ENCODE data around the gene CD300LB.

DNA sequence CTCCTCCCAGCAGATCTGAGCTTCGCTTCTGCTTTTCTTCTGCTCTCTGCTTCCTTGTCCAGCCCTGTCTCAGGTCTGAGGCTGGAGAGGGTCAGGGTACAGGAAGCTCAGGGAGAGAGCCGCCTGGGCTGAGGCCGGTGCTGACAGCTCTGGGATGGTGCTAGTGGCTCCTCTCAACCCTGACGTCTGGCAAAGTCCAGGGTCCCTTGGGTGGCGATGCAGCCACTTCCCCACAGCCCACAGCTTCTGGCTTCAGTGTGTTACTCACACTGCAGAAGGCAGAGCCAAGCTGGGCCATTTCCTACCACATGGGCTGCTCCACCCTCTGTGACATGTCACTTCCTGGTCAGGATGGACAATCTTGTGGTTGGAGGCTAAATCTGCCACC lies 14.6 kb upstream of the CD300LB start, which contains the start of gene CD300C:
- TF ChIP-seq, protein P1, sequence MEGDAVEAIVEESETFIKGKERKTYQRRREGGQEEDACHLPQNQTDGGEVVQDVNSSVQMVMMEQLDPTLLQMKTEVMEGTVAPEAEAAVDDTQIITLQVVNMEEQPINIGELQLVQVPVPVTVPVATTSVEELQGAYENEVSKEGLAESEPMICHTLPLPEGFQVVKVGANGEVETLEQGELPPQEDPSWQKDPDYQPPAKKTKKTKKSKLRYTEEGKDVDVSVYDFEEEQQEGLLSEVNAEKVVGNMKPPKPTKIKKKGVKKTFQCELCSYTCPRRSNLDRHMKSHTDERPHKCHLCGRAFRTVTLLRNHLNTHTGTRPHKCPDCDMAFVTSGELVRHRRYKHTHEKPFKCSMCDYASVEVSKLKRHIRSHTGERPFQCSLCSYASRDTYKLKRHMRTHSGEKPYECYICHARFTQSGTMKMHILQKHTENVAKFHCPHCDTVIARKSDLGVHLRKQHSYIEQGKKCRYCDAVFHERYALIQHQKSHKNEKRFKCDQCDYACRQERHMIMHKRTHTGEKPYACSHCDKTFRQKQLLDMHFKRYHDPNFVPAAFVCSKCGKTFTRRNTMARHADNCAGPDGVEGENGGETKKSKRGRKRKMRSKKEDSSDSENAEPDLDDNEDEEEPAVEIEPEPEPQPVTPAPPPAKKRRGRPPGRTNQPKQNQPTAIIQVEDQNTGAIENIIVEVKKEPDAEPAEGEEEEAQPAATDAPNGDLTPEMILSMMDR (IDR thresholded peaks at IDR 0.05; ENCODE audit: borderline replicate concordance, extremely low read depth, low read length, poor library complexity, severe bottlenecking) = no peak
- no peak for TF ChIP-seq EZH2 (IDR thresholded peaks at IDR 0.05; ENCODE audit: borderline replicate concordance, low read depth, low read length, severe bottlenecking)

Measured in DND-41 (cell line).